Right atrium auricular region (tissue), 2 donors: Measurements from ENCODE around the gene TMEM63B. TPM values are rescaled to one million over a fixed set of nuclear protein-coding genes. Genes with fewer than 3 reads are reported as not detected.
"Not testable (repeated sequence)": the region's sequence is repeated elsewhere in the genome, so short reads cannot be mapped to it uniquely, and the experiment has no call there.

Experiments used
- DNase-seq: peaks from one replicate; pipeline ENCODE4 v3.0.0-alpha.2; 2019; ENCODE audit warnings: low spot score
- H3K27ac ChIP-seq, 2 donors: fragments of 200-600 bp; sonication (generic); 1 replicate in 1 of 2; 2 replicates in 1 of 2; pipeline ENCODE4 v1.5.1; 2016 to 2019
- H3K27me3 ChIP-seq, 2 donors: fragments of 200-600 bp; sonication (generic); one replicate each; pipeline versions ENCODE4 v1.5.1 to v1.6.0; 2017 to 2019
- H3K36me3 ChIP-seq: fragments of 200-600 bp; sonication (generic); one replicate; pipeline ENCODE4 v1.5.1; 2016
- H3K4me1 ChIP-seq, 2 donors: fragments of 200-600 bp; sonication (generic); one replicate each; pipeline versions ENCODE4 v1.5.1 to v1.6.0; 2017 to 2019
- H3K4me3 ChIP-seq, 2 donors: fragments of 200-600 bp; sonication (generic); 1 replicate in 1 of 2; 2 replicates in 1 of 2; pipeline ENCODE4 v1.5.1; 2017 to 2019; ENCODE audit warnings: mild to moderate bottlenecking in 1 of 2, moderate library complexity in 1 of 2
- H3K9me3 ChIP-seq, 2 donors: fragments of 200-600 bp; sonication (generic); one replicate each; pipeline ENCODE4 v1.5.1; 2019
- CTCF ChIP-seq, 2 donors: fragments of 200-600 bp; sonication (generic); IDR thresholded peaks; one replicate each; pipeline ENCODE4 v1.5.1; 2019; ENCODE audit warnings: antibody characterized with exemption in 2 of 2
- total RNA-seq, 2 donors: library from RNA; depleted of rRNA; stranded (reverse); fragments of >200 nt; gene quantifications; one replicate each; pipeline ENCODE4 v1.1.0, GENCODE V29; 2016

TMEM63B gene
- total RNA-seq, 2 donors from 2014 or later: 29.2 to 37.1 TPM

GRCh38 chr6:44086931-44087574, 40.3 kb upstream of the TMEM63B start:
- H3K9me3 ChIP-seq: no peaks in the 10 kb centered on the region
- H3K4me1 ChIP-seq: peaks cover 0 to 17% of the 10 kb centered on the region in 2 donors
- peak overlapping the region in 1 of 2 donors; percentile 24 for H3K27ac ChIP-seq
- no peak for TF ChIP-seq CTCF (IDR thresholded peaks at IDR 0.05)
- H3K27me3 ChIP-seq: no peaks in the 10 kb centered on the region
- H3K36me3 ChIP-seq: no peaks in the 10 kb centered on the region
- no peak for DNase-seq
- no peak overlapping the region for H3K4me3 ChIP-seq

DNA sequence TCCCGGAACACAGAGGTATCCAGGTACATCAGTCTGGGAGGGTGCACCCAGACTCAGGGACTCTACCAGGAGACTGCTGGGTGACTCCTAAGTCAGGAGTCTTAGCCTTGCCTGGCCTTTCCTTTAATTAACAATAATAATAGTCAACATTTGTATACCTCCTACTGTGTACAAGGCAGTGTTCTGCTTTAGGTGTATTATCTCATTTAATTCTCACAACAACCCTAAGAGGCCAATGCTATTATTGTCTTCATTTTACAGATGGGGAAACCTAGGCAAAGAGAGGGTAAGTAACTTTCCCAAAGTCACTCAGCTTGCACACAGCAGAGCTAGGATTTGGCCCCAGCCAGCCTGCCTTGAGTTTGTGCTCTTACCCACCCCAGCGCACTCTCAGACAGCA, 39.7 kb upstream of the TMEM63B start:
- no peak overlapping the region for H3K27ac ChIP-seq
- no peak for TF ChIP-seq CTCF (IDR thresholded peaks at IDR 0.05)

GRCh38 chr6:44088827-44089590, 38.3 kb upstream of the TMEM63B start:
- no peak for DNase-seq
- Histone ChIP-seq H3K9me3 (no peaks in the 10 kb centered on the region), H3K4me1 (peaks cover 0 to 10% of the 10 kb centered on the region in 2 donors), H3K4me3 (no peak overlapping the region), H3K36me3 (no peaks in the 10 kb centered on the region), H3K27me3 (no peaks in the 10 kb centered on the region), H3K27ac (no peak overlapping the region)
- TF ChIP-seq CTCF (IDR thresholded peaks at IDR 0.05): no peak

More for the DNA sequence above, 39.7 kb upstream of the TMEM63B start:
- H3K4me3 ChIP-seq: no peak overlapping the region
- H3K27me3 ChIP-seq: no peaks in the 10 kb centered on the region
- peaks cover 0 to 16% of the 10 kb centered on the region in 2 donors for H3K4me1 ChIP-seq
- DNase-seq: no peak
- H3K36me3 ChIP-seq: no peaks in the 10 kb centered on the region
- H3K9me3 ChIP-seq: no peaks in the 10 kb centered on the region

DNA sequence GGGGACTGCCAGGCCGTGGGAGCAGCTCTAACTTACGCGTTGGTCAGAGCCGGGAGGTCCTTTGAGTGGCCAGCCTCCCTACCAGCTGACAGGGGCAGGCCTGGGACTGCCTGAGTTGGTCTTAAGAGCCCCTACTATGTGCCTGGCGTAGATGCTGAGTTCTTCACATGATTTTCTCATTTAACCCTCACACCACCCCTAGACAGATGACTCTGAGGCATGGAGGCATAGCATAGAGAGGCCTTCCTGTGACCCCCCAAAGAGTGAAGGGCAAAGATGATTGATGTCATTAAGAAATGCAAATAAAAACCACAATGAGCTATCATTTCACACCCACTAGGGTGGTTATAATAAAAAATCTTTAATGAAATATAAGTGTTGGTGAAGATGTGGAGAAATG, 36.9 kb upstream of the TMEM63B start:
- H3K27me3 ChIP-seq: no peaks in the 10 kb centered on the region
- no peaks in the 10 kb centered on the region for H3K36me3 ChIP-seq
- DNase-seq: no peak
- H3K4me1 ChIP-seq: peaks cover 0 to 10% of the 10 kb centered on the region in 2 donors
- no peak overlapping the region for H3K4me3 ChIP-seq
- TF ChIP-seq CTCF (IDR thresholded peaks at IDR 0.05): no peak
- H3K9me3 ChIP-seq: no peaks in the 10 kb centered on the region
- H3K27ac ChIP-seq: no peak overlapping the region

GRCh38 chr6:44091356-44091755, 36.0 kb upstream of the TMEM63B start:
- H3K4me3 ChIP-seq, H3K27me3 ChIP-seq, H3K9me3 ChIP-seq, DNase-seq, H3K4me1 ChIP-seq, H3K36me3 ChIP-seq, H3K27ac ChIP-seq: not testable (repeated sequence)

GRCh38 chr6:44091981-44092884, 35.1 kb upstream of the TMEM63B start:
- no peak for TF ChIP-seq CTCF (IDR thresholded peaks at IDR 0.05)
- Histone ChIP-seq H3K4me3 (no peak overlapping the region), H3K4me1 (peaks cover 0 to 3% of the 10 kb centered on the region in 2 donors), H3K9me3 (no peaks in the 10 kb centered on the region), H3K27me3 (no peaks in the 10 kb centered on the region), H3K27ac (no peak overlapping the region), H3K36me3 (no peaks in the 10 kb centered on the region)
- no peak for DNase-seq
